Mesendoderm (in vitro differentiated cells): Measurements from ENCODE around the gene PTGER1.

ENCODE experiments used
- DNase-seq: peaks from one replicate; pipeline ENCODE4 v3.0.0; 2013
- H2AK5ac ChIP-seq: 2 replicates; pipeline ENCODE4 v1.6.1; 2013; ENCODE audit warnings: low read length, inconsistent platforms
- H2BK120ac ChIP-seq: 2 replicates; pipeline ENCODE4 v1.6.1; 2013; ENCODE audit warnings: low read depth, mild to moderate bottlenecking, low read length, moderate library complexity, mixed read lengths
- H2BK15ac ChIP-seq: replicated peaks from 2 replicates; pipeline ENCODE4 v1.6.1; 2013; ENCODE audit warnings: low read depth, mild to moderate bottlenecking, moderate library complexity
- H2BK5ac ChIP-seq: 2 replicates; pipeline ENCODE4 v1.6.1; 2013; ENCODE audit warnings: low read length, inconsistent platforms
- H3K18ac ChIP-seq: 2 replicates; pipeline ENCODE4 v1.6.1; 2013; ENCODE audit warnings: mild to moderate bottlenecking, low read length, mixed read lengths
- H3K23ac ChIP-seq: one replicate; pipeline ENCODE4 v1.6.1; 2013; ENCODE audit warnings: low read length
- H3K27ac ChIP-seq: 2 replicates; pipeline ENCODE4 v1.5.1; 2013; ENCODE audit warnings: low read depth, mild to moderate bottlenecking, inconsistent platforms, low read length, moderate library complexity
- H3K27me3 ChIP-seq: 2 replicates; pipeline ENCODE4 v1.6.1; 2013; ENCODE audit warnings: low read length, control low read depth, mild to moderate bottlenecking, inconsistent platforms; ENCODE audit not compliant: insufficient read depth, poor library complexity
- H3K36me3 ChIP-seq: 2 replicates; pipeline ENCODE4 v1.6.1; 2013; ENCODE audit warnings: low read length, inconsistent platforms; ENCODE audit not compliant: control insufficient read depth, insufficient read depth
- H3K4ac ChIP-seq: one replicate; pipeline ENCODE4 v1.6.1; 2013; ENCODE audit warnings: low read depth, mild to moderate bottlenecking, low read length, moderate library complexity
- H3K4me1 ChIP-seq: 2 replicates; pipeline ENCODE4 v1.6.1; 2013; ENCODE audit warnings: low read depth, low read length, inconsistent platforms; ENCODE audit not compliant: control insufficient read depth
- H3K4me2 ChIP-seq: 2 replicates; pipeline ENCODE4 v1.6.1; 2013; ENCODE audit warnings: low read length
- H3K4me3 ChIP-seq: 2 replicates; pipeline ENCODE4 v1.5.1; 2013; ENCODE audit warnings: mild to moderate bottlenecking, low read length
- H3K56ac ChIP-seq: one replicate; pipeline ENCODE4 v1.6.1; 2013; ENCODE audit warnings: low read length
- H3K79me1 ChIP-seq: 2 replicates; pipeline ENCODE4 v1.6.1; 2013; ENCODE audit warnings: low read length, inconsistent platforms
- H3K79me2 ChIP-seq: 2 replicates; pipeline ENCODE4 v1.6.1; 2013; ENCODE audit warnings: mild to moderate bottlenecking, low read length; ENCODE audit not compliant: control insufficient read depth, insufficient read depth
- H3K9ac ChIP-seq: 2 replicates; pipeline ENCODE4 v1.6.1; 2013; ENCODE audit warnings: low read length, inconsistent platforms
- H4K5ac ChIP-seq: one replicate; pipeline ENCODE4 v1.6.1; 2013; ENCODE audit warnings: low read length
- H4K8ac ChIP-seq: one replicate; pipeline ENCODE4 v1.6.1; 2013; ENCODE audit warnings: low read depth, mild to moderate bottlenecking, control low read depth, low read length, moderate library complexity
- WGBS: extraction: QIAGEN DNeasy Blood & Tissue Kit; methylation state at CpG from one replicate; pipeline ENCODE4 v1.1.7; 2013; ENCODE audit warnings: low lambda C conversion rate, missing lambda C conversion rate; ENCODE audit not compliant: insufficient coverage; ENCODE audit errors: extremely low coverage; 5-methylcytosine and 5-hydroxymethylcytosine counted together

Gene PTGER1

GRCh38 chr19:14517446-14517839, 42.3 kb upstream of the PTGER1 start:
- Histone ChIP-seq H3K4ac (peak overlapping the region; percentile 74), H3K79me1 (peaks cover 19% of the 10 kb centered on the region), H2BK5ac (no peak overlapping the region), H3K18ac (peak overlapping the region; percentile 84), H3K36me3 (peaks cover 17% of the 10 kb centered on the region), H3K27me3 (no peaks in the 10 kb centered on the region), H4K8ac (no peak overlapping the region), H4K5ac (no peak overlapping the region), H3K4me2 (peak overlapping the region; percentile 89), H3K4me1 (peaks cover 8% of the 10 kb centered on the region), H3K79me2 (peaks cover 25% of the 10 kb centered on the region), H3K27ac (peak overlapping the region; percentile 45), H3K56ac (peak overlapping the region; percentile 97), H3K4me3 (peak overlapping the region; percentile 87), H3K23ac (no peak overlapping the region), H2BK15ac (no peak overlapping the region), H3K9ac (peak overlapping the region; percentile 99), H2AK5ac (peak overlapping the region; percentile 36), H2BK120ac (no peak overlapping the region)
- WGBS: no CpG with 5 or more reads among the region's 32 CpGs
- peak; percentile 33 for DNase-seq

- H3K4ac ChIP-seq: no peak overlapping the region
- H3K79me2 ChIP-seq: peaks cover 25% of the 10 kb centered on the region
- peaks cover 8% of the 10 kb centered on the region for H3K4me1 ChIP-seq
- H3K56ac ChIP-seq: peak overlapping the region; percentile 97
- peak overlapping the region; percentile 45 for H3K27ac ChIP-seq
- H3K36me3 ChIP-seq: peaks cover 17% of the 10 kb centered on the region
- H2AK5ac ChIP-seq: no peak overlapping the region
- H3K4me2 ChIP-seq: peak overlapping the region; percentile 89
- H3K18ac ChIP-seq: no peak overlapping the region
- no peak for DNase-seq
- H2BK5ac ChIP-seq: no peak overlapping the region
- peak overlapping the region; percentile 87 for H3K4me3 ChIP-seq
- H2BK15ac ChIP-seq: no peak overlapping the region
- H3K9ac ChIP-seq: peak overlapping the region; percentile 99
- H3K23ac ChIP-seq: no peak overlapping the region
- H3K27me3 ChIP-seq: no peaks in the 10 kb centered on the region
- H4K8ac ChIP-seq: no peak overlapping the region
- H2BK120ac ChIP-seq: no peak overlapping the region
- no CpG with 5 or more reads among the region's 22 CpGs for WGBS
- H3K79me1 ChIP-seq: peaks cover 19% of the 10 kb centered on the region
- no peak overlapping the region for H4K5ac ChIP-seq
Observed at GRCh38 chr19:14516746-14517438, 41.7 kb upstream of the PTGER1 start.

- no peak overlapping the region for H4K8ac ChIP-seq
- H3K4ac ChIP-seq: no peak overlapping the region
- no peak overlapping the region for H2BK120ac ChIP-seq
- peaks cover 25% of the 10 kb centered on the region for H3K79me2 ChIP-seq
- H3K18ac ChIP-seq: no peak overlapping the region
- no peak overlapping the region for H2AK5ac ChIP-seq
- no peak overlapping the region for H2BK15ac ChIP-seq
- H3K4me1 ChIP-seq: peaks cover 8% of the 10 kb centered on the region
- H2BK5ac ChIP-seq: no peak overlapping the region
- no peak overlapping the region for H3K4me3 ChIP-seq
- H3K36me3 ChIP-seq: peaks cover 17% of the 10 kb centered on the region
- H3K27me3 ChIP-seq: no peaks in the 10 kb centered on the region
- H3K23ac ChIP-seq: no peak overlapping the region
- peak overlapping the region; percentile 78 for H3K56ac ChIP-seq
- H3K9ac ChIP-seq: peak overlapping the region; percentile 99
- no peak for DNase-seq
- H3K79me1 ChIP-seq: peaks cover 19% of the 10 kb centered on the region
- WGBS: no CpG with 5 or more reads among the region's 15 CpGs
- H3K27ac ChIP-seq: no peak overlapping the region
- peak overlapping the region; percentile 89 for H3K4me2 ChIP-seq
- H4K5ac ChIP-seq: no peak overlapping the region
Observed at GRCh38 chr19:14516048-14516534, 40.9 kb upstream of the PTGER1 start.

DNA sequence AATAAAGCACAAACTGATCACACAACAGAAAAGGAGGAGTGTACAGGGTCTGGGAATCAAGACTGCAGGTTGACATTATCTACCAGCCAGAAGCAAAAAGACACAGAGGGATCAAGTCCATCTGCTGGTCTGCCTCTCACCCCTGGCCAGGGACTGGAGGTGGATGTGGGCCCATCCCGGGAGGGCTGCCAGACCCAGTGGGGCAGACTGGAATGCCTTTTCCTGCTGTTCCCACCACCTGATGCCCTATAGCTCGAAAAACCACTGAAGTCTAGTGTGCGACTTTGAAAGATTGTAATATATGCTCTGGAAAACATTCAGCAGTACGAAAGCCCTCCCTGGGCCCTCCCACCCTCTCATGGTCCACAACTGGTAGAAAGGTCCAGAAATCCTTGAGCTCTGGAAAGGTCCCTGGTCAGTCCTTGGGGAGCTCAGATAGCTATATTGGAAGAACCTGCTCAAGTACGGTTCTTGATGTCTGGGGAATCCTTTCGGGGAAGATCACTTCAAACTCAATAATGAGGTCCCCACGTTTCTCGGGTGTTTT, 40.4 kb upstream of the PTGER1 start:
- H3K36me3 ChIP-seq: peaks cover 17% of the 10 kb centered on the region
- H3K9ac ChIP-seq: peak overlapping the region; percentile 99
- no peak overlapping the region for H4K5ac ChIP-seq
- no peak for DNase-seq
- peak overlapping the region; percentile 78 for H3K56ac ChIP-seq
- H3K27me3 ChIP-seq: no peaks in the 10 kb centered on the region
- no peak overlapping the region for H3K4ac ChIP-seq
- no peak overlapping the region for H2BK5ac ChIP-seq
- no peak overlapping the region for H2BK120ac ChIP-seq
- no peak overlapping the region for H2AK5ac ChIP-seq
- no peak overlapping the region for H3K23ac ChIP-seq
- H3K18ac ChIP-seq: no peak overlapping the region
- no peak overlapping the region for H2BK15ac ChIP-seq
- H3K79me2 ChIP-seq: peaks cover 25% of the 10 kb centered on the region
- peaks cover 19% of the 10 kb centered on the region for H3K79me1 ChIP-seq
- peak overlapping the region; percentile 89 for H3K4me2 ChIP-seq
- WGBS: no CpG with 5 or more reads among the region's 8 CpGs
- H3K4me1 ChIP-seq: peaks cover 8% of the 10 kb centered on the region
- H3K4me3 ChIP-seq: no peak overlapping the region
- no peak overlapping the region for H3K27ac ChIP-seq
- no peak overlapping the region for H4K8ac ChIP-seq

- no CpG with 5 or more reads among the region's 8 CpGs for WGBS
- Histone ChIP-seq H2BK15ac (no peak overlapping the region), H3K27ac (no peak overlapping the region)
Observed at GRCh38 chr19:14514215-14514863, 39.2 kb upstream of the PTGER1 start.

More at GRCh38 chr19:14514215-14514863, 39.2 kb upstream of the PTGER1 start:
- Histone ChIP-seq H3K4me3 (no peak overlapping the region), H3K4ac (no peak overlapping the region), H3K56ac (no peak overlapping the region), H3K36me3 (peaks cover 17% of the 10 kb centered on the region), H3K79me1 (peaks cover 19% of the 10 kb centered on the region), H3K4me2 (no peak overlapping the region), H4K5ac (no peak overlapping the region), H3K18ac (no peak overlapping the region), H3K23ac (no peak overlapping the region), H4K8ac (no peak overlapping the region), H3K27me3 (no peaks in the 10 kb centered on the region), H3K9ac (no peak overlapping the region), H3K79me2 (peaks cover 25% of the 10 kb centered on the region), H3K4me1 (peaks cover 8% of the 10 kb centered on the region), H2AK5ac (no peak overlapping the region), H2BK120ac (no peak overlapping the region), H2BK5ac (no peak overlapping the region)
- DNase-seq: no peak
